ENCODE results near the gene FBXO47. TPM values are rescaled to one million over a fixed set of nuclear protein-coding genes. Genes with fewer than 3 reads are reported as not detected.

Gene FBXO47, protein sequence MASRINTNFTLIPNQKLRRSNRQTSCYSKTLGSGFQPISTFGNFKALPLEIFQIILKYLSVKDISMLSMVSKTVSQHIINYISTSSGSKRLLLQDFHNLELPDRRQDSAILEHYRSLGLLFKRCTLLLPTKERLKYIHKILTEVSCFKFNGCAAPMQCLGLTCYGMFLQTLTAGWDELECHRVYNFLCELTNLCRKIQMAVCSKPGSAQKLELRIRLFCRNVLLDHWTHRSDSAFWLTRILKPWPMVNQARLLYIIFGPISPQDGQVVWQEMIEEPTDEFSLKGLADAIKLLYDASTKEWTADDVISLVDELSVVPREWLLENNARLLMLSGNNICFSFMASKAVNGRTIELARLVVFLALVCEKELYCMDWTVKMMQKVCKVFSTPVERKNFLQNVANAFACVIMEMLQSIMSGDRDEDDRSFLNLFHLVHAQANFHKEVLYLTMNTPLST
- polyA plus RNA-seq (2013, experiment 1 of 4): not detected
- polyA plus RNA-seq (2013, experiment 2 of 4): not detected
- not detected for polyA plus RNA-seq (2013, experiment 3 of 4)
- not detected for polyA plus RNA-seq (2013, experiment 4 of 4)

DNA sequence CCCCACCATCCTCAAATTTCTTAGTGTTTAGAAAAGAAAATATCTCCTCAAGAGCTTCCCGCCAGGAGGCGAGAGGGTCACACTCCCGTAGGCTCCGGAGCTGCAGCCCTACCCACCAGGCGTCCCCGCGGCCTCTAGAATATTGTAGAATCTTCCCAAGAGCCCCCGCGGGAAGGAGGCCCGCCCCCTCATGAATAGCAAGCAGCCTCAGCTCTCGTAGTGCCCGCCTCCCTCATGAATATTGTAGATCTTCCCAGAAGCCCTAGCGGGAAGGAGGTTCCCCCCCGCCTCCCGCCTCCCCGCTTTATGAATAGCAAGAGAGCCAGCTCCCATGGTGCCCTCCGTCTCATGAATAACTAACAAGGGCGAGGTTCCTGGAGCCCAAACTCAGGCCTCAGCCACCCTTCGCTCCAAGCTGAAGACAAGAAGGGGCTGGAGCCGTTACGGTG is at the start of gene FBXO47:
TSS of gene FBXO47 (minus strand) at position 114 of the 449 bp plus-strand sequence. CDS start 4,378 bp downstream, outside the sequence.
- H3K27ac ChIP-seq (ENCODE audit: insufficient read depth, low read depth, low read length, poor library complexity, severe bottlenecking): no peak within 1 kb of the TSS
- H3K9me3 ChIP-seq (ENCODE audit: control insufficient read depth, low read length): no peaks in the 10 kb centered on the region
- no peaks in the 10 kb centered on the region for H3K27me3 ChIP-seq (ENCODE audit: control insufficient read depth, insufficient read depth, low read length, poor library complexity, severe bottlenecking)
- no peaks in the 10 kb centered on the region for H3K4me1 ChIP-seq (ENCODE audit: control insufficient read depth, insufficient read depth, low read length)
- no peak within 1 kb of the TSS for H3K4me3 ChIP-seq (ENCODE audit: insufficient read depth, low read depth, low read length)
- 67 to 79% methylated on average over 21 of the region's 21 CpGs for WGBS, 2 experiments
- H3K36me3 ChIP-seq (ENCODE audit: control insufficient read depth, insufficient read depth, low read length): no peaks in the 10 kb centered on the region

DNA sequence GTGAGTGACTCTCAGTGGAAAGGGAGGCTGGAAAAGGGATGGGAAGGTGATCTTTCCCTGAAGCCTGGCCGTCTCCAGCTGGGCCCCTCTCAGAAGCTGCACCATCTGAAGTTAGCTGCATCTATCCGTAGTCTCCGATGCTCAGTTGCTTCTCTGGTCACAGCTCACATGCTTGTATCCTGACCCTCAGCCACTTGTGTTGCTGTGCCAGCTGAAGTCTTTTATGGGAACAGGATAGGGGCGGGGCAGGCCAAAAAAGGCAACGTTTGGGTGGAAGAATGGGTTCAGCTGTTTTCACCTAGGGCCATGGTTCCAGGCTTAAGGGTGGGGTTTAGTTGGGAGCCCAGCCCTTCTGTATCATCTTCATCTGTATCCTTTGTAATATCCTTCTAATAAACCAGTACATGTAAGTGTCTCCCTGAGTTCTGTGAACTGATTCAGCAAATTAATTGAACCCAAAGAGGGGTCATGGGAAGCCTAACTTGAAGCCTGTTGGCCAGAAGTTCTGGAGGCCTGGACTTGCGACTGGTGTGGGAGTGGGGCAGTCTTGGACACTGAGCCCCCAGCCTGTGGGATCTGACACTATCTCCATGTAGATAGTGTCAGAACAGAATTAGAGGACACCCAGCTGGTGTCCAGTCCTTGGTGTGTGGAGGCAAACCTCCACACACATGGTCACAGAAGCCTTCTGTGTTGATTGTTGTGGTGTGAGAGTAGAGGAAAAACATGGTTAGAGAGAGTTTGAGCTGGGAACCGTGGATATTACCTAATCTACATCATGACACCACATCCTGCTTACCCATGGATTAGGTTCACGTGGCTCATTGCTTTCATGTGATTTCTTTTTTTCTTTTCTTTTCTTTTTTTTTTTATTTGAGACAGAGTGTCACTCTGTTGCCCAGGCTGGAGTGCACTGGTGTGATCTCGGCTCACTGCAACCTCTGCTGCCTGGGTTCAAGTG is 49.3 kb upstream of the FBXO47 start:
- H3K27ac ChIP-seq (ENCODE audit: insufficient read depth, low read depth, low read length, poor library complexity, severe bottlenecking): no peak overlapping the region

DNA sequence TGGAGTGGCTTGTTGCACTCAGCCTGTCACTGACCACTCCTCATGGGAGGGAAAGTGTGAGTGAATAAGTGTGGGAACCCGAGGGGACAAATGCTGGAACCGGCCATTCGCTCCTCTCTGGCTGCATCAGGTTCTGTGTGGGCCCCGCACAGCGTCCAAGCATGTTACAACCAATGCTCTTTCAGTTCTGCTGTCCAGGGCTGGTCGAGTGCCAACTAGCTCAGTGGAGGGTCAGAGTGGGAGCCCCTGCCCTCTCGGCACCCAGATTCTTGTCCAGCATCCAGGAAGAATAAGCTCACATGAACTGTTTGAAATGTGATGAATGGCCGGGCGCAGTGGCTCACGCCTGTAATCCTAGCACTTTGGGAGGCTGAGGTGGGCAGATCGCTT is 48.3 kb upstream of the FBXO47 start:
- WGBS, 2 experiments: 90 to 92% methylated on average over 11 of the region's 11 CpGs
- Histone ChIP-seq H3K4me3 (ENCODE audit: insufficient read depth, low read depth, low read length) (no peak overlapping the region), H3K27me3 (ENCODE audit: control insufficient read depth, insufficient read depth, low read length, poor library complexity, severe bottlenecking) (no peaks in the 10 kb centered on the region), H3K27ac (ENCODE audit: insufficient read depth, low read depth, low read length, poor library complexity, severe bottlenecking) (no peak overlapping the region), H3K9me3 (ENCODE audit: control insufficient read depth, low read length) (no peaks in the 10 kb centered on the region), H3K4me1 (ENCODE audit: control insufficient read depth, insufficient read depth, low read length) (no peaks in the 10 kb centered on the region), H3K36me3 (ENCODE audit: control insufficient read depth, insufficient read depth, low read length) (no peaks in the 10 kb centered on the region)

More for the DNA sequence above, 49.3 kb upstream of the FBXO47 start:
- Histone ChIP-seq H3K27me3 (ENCODE audit: control insufficient read depth, insufficient read depth, low read length, poor library complexity, severe bottlenecking) (no peaks in the 10 kb centered on the region), H3K4me1 (ENCODE audit: control insufficient read depth, insufficient read depth, low read length) (no peaks in the 10 kb centered on the region), H3K9me3 (ENCODE audit: control insufficient read depth, low read length) (no peaks in the 10 kb centered on the region), H3K36me3 (ENCODE audit: control insufficient read depth, insufficient read depth, low read length) (no peaks in the 10 kb centered on the region), H3K4me3 (ENCODE audit: insufficient read depth, low read depth, low read length) (no peak overlapping the region)
- WGBS, 2 experiments: 86 to 87% methylated on average over 8 to 9 of the region's 9 CpGs

DNA sequence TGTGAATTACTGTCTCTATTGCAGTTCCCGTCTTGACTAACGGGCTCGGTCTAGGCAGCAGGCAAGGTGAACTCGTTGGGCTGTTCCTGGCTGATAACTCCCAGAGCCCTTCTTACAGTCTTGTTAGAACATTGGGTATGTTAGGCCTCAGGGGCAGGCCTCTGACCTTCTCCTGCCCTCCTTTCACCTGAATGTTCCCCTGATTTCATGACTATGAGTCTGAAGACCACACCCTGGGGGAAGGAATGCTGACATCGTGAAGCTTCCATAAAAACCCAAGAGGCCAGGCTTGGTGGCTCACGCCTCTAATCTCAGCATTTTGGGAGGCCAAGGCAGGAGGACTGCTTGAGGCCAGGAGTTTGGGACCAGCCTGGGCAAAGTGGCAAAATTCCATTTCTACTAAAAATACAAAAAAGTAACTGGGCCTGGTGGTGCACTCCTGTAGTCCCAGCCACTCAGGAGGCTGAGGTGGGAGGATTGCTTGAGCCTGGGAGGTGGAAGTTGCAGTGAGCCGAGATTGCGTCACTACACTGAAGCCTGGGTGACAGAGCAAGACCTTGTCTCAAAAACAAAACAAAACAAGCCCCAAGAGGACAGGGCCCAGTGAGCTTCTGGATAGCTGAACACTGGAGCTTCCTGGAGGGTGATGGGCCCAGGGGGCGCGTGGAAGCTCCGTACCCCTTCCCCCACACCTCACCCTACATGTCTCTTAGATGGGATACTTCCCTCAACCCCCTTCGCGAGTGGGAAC is 47.8 kb upstream of the FBXO47 start:
- 92% methylated on average over 13 of the region's 13 CpGs for WGBS, 2 experiments
- Histone ChIP-seq H3K4me1 (ENCODE audit: control insufficient read depth, insufficient read depth, low read length) (no peaks in the 10 kb centered on the region), H3K27me3 (ENCODE audit: control insufficient read depth, insufficient read depth, low read length, poor library complexity, severe bottlenecking) (no peaks in the 10 kb centered on the region), H3K4me3 (ENCODE audit: insufficient read depth, low read depth, low read length) (no peak overlapping the region), H3K36me3 (ENCODE audit: control insufficient read depth, insufficient read depth, low read length) (no peaks in the 10 kb centered on the region), H3K27ac (ENCODE audit: insufficient read depth, low read depth, low read length, poor library complexity, severe bottlenecking) (no peak overlapping the region), H3K9me3 (ENCODE audit: control insufficient read depth, low read length) (no peaks in the 10 kb centered on the region)

DNA sequence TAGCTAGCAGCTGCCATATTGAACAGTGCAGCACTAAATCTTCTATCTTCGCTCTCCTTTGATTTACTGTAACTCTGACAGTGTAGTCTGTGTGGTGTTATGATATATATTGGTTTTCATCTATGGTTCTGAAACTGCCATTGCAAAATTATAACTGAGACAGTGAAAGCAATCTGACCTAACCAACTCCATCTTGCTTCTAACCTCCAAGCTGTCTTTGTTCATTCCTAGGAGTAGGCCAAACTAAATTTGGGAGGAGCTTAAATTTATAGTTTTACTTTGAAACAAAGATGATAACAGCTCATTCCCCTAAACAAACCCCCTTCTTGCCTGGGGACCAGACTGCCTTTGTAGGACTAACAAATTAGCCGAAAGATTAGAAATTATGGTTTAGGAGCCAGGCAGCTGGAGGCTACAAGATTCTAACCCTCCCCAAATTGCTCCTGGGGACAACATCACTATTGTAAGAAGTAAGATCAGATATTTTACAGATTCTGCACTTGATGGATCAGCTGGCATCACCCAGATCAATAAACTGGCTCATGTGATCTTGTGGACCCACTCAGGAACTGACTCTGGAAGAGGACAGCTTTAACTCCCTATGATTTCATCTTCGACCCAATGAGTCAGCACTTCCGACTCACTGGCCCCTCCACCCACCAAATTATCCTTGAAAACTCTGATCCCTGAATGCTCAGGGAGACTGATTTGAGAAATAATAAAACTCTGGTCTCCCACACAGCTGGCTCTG is 47.0 kb upstream of the FBXO47 start:
- H3K36me3 ChIP-seq (ENCODE audit: control insufficient read depth, insufficient read depth, low read length): no peaks in the 10 kb centered on the region
- no peaks in the 10 kb centered on the region for H3K4me1 ChIP-seq (ENCODE audit: control insufficient read depth, insufficient read depth, low read length)
- 87 to 91% methylated on average over 3 to 4 of the region's 4 CpGs for WGBS, 2 experiments
- no peaks in the 10 kb centered on the region for H3K9me3 ChIP-seq (ENCODE audit: control insufficient read depth, low read length)
- H3K27ac ChIP-seq (ENCODE audit: insufficient read depth, low read depth, low read length, poor library complexity, severe bottlenecking): no peak overlapping the region
- H3K27me3 ChIP-seq (ENCODE audit: control insufficient read depth, insufficient read depth, low read length, poor library complexity, severe bottlenecking): no peaks in the 10 kb centered on the region
- no peak overlapping the region for H3K4me3 ChIP-seq (ENCODE audit: insufficient read depth, low read depth, low read length)

DNA sequence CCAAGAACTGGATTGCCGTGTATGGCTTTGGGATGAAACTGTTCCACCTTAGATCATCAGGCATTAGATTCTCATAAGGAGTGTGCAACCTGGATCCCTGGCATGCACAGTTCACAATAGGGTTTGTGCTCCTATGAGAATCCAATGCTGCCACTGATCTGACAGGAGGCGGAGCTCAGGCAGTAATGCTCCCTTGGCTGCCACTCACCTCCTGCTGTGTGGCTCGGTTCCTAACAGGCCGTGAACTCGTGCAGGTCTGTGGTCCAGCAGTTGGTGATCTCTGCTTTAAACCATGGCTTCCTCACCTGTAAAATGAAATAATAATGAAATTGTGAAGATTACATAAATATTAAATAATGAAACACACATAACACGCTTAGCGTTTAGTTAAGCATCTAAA is 45.5 kb upstream of the FBXO47 start:
- no peak overlapping the region for H3K4me3 ChIP-seq (ENCODE audit: insufficient read depth, low read depth, low read length)
- no peaks in the 10 kb centered on the region for H3K36me3 ChIP-seq (ENCODE audit: control insufficient read depth, insufficient read depth, low read length)
- no peak overlapping the region for H3K27ac ChIP-seq (ENCODE audit: insufficient read depth, low read depth, low read length, poor library complexity, severe bottlenecking)
- H3K27me3 ChIP-seq (ENCODE audit: control insufficient read depth, insufficient read depth, low read length, poor library complexity, severe bottlenecking): no peaks in the 10 kb centered on the region
- 67 to 80% methylated on average over 7 of the region's 7 CpGs for WGBS, 2 experiments
- H3K4me1 ChIP-seq (ENCODE audit: control insufficient read depth, insufficient read depth, low read length): no peaks in the 10 kb centered on the region
- H3K9me3 ChIP-seq (ENCODE audit: control insufficient read depth, low read length): no peaks in the 10 kb centered on the region

DNA sequence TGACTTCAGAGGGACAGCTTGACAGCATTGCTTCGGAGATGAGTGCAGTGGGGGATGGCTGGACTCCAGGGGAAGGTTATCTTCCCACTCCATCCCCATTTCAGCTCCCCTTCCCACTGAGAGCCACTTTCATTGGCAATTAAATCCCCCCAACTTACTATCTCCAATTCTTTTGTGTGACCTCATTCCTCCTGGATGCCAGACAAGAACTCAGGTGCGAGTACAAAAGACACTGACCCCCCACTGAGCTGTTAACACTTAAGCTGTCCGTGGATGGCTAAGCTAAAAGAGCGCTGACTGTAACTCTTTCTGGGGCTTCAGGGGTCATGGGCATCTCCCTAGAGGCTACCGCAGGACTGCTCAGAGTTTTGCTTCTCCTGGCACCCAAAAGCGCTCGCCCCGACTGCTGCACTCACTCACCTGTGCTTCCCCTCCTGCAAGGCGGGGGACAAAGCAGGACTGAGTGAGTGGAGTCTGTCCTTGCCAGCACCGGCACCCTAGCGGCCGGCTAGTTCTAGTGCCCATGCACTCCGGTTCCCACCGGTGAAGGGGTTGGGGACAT is 44.8 kb upstream of the FBXO47 start:
- no peaks in the 10 kb centered on the region for H3K36me3 ChIP-seq (ENCODE audit: control insufficient read depth, insufficient read depth, low read length)
- H3K27ac ChIP-seq (ENCODE audit: insufficient read depth, low read depth, low read length, poor library complexity, severe bottlenecking): no peak overlapping the region
- WGBS, 2 experiments: 23 to 28% methylated on average over 14 of the region's 14 CpGs
- no peaks in the 10 kb centered on the region for H3K9me3 ChIP-seq (ENCODE audit: control insufficient read depth, low read length)
- H3K27me3 ChIP-seq (ENCODE audit: control insufficient read depth, insufficient read depth, low read length, poor library complexity, severe bottlenecking): no peaks in the 10 kb centered on the region
- no peaks in the 10 kb centered on the region for H3K4me1 ChIP-seq (ENCODE audit: control insufficient read depth, insufficient read depth, low read length)
- H3K4me3 ChIP-seq (ENCODE audit: insufficient read depth, low read depth, low read length): no peak overlapping the region

DNA sequence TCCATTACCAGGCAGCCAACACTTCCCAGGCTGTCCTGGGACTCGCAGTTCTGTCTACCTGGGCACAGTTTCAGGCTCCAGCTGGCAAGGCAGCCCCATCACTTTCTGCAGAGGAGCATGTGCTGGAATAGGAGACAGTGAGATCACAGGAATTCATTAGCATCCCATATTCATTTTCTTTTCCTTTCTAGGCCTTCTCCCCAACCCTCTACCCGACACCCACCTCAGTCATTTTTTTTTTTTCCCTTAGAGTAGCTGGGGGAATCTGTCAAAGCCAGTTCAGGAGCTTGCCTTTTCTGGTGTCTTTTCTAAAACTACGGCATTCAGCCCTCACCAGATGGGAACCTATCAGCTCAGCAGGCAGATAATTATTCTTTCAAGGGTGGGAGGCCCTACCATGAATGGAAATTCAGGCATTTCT is 42.4 kb upstream of the FBXO47 start:
- Histone ChIP-seq H3K4me1 (ENCODE audit: control insufficient read depth, insufficient read depth, low read length) (no peaks in the 10 kb centered on the region), H3K9me3 (ENCODE audit: control insufficient read depth, low read length) (no peaks in the 10 kb centered on the region), H3K27ac (ENCODE audit: insufficient read depth, low read depth, low read length, poor library complexity, severe bottlenecking) (no peak overlapping the region), H3K36me3 (ENCODE audit: control insufficient read depth, insufficient read depth, low read length) (no peaks in the 10 kb centered on the region), H3K4me3 (ENCODE audit: insufficient read depth, low read depth, low read length) (no peak overlapping the region), H3K27me3 (ENCODE audit: control insufficient read depth, insufficient read depth, low read length, poor library complexity, severe bottlenecking) (no peaks in the 10 kb centered on the region)
- 74 to 77% methylated on average over 3 of the region's 3 CpGs for WGBS, 2 experiments

DNA sequence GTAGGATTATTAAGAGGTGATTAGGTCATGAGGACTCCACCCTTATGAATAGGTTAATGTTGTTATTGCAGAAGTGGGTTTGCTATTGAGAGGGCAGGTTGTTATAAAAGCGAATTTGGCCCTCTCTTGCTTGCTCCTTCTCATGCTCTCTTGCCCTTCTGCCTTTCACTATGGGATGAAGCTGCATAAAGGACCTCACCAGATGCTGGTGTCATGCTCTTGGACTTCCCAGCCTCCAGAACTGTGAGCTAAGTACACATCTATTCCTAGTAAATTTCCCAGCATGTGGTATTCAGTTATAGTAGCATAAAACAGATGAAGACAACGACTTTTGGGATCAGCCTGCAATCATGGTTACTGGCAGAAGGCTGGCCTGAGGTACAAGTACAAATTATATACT is 41.4 kb upstream of the FBXO47 start:
- 85 to 97% methylated on average over 2 of the region's 2 CpGs for WGBS, 2 experiments
- Histone ChIP-seq H3K9me3 (ENCODE audit: control insufficient read depth, low read length) (no peaks in the 10 kb centered on the region), H3K27ac (ENCODE audit: insufficient read depth, low read depth, low read length, poor library complexity, severe bottlenecking) (no peak overlapping the region), H3K4me3 (ENCODE audit: insufficient read depth, low read depth, low read length) (no peak overlapping the region), H3K27me3 (ENCODE audit: control insufficient read depth, insufficient read depth, low read length, poor library complexity, severe bottlenecking) (no peaks in the 10 kb centered on the region), H3K4me1 (ENCODE audit: control insufficient read depth, insufficient read depth, low read length) (no peaks in the 10 kb centered on the region), H3K36me3 (ENCODE audit: control insufficient read depth, insufficient read depth, low read length) (no peaks in the 10 kb centered on the region)
